Liver (tissue), 3 donors: Measurements from ENCODE around the gene ILKAP.

ENCODE experiments used
- RAD21 ChIP-seq, 2 donors: IDR thresholded peaks; 2 replicates each; pipeline ENCODE4 v1.6.1; 2016; ENCODE audit warnings: antibody characterized with exemption in 2 of 2, mild to moderate bottlenecking in 2 of 2
- RXRA ChIP-seq, 2 donors: IDR thresholded peaks; 2 replicates each; pipeline ENCODE4 v1.6.1; 2017 to 2018; ENCODE audit warnings: antibody characterized with exemption in 2 of 2, mild to moderate bottlenecking in 1 of 2
- SP1 ChIP-seq: IDR thresholded peaks from 2 replicates; pipeline ENCODE4 v1.6.1; 2018; ENCODE audit warnings: antibody characterized with exemption, mild to moderate bottlenecking
- TAF1 ChIP-seq: conservative IDR thresholded peaks from 2 replicates; pipeline ENCODE4 v1.6.1; 2016; ENCODE audit warnings: antibody characterized with exemption, mild to moderate bottlenecking
- TF ChIP-seq, protein P1 (sequence below): fragments of 150-350 bp; IDR thresholded peaks from 2 replicates; pipeline ENCODE4 v1.5.1; 2017; ENCODE audit warnings: improper control_type of control experiment, low read depth, low read length; ENCODE audit not compliant: missing input control
- donor health status: healthy.
- donor health status: healthy.

DNA sequence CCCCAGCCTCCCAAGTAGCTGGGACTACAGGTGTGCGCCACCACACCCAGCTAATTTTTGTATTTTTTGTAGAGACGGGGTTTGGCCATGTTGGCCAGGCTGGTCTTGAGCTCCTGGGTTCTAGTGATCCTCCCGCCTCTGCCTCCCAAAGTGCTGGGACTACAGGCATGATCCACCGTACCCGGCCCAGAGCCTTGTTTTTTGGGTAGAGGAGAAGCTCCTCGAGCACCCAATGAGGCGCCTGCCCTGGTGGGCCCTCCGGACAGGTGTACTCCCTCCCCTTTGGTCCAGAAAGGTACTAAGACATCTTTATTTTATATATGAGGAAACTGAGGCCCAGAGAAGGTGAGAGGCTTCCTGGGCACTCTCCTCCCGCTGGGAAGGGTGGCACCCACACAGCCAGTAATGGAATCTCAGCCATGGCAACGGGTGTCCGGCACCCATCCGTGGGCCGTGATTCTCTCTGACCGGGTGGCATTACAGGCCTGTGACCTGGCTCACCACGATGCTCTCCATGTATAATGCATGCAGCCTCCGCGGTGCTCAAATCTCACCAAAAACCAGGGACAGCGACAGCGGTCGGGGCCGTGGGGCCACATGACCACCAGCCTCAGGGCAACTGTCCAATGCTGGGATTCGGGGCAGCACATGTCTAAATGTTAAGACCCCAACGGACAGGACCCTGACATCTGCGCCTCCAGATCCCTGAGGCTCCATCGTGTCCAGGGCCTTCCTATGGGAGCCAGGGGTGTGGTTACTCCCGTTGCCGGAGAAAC is 81.8 kb downstream of the ILKAP start:
- TF ChIP-seq TAF1: no peak
- TF ChIP-seq, protein P1, sequence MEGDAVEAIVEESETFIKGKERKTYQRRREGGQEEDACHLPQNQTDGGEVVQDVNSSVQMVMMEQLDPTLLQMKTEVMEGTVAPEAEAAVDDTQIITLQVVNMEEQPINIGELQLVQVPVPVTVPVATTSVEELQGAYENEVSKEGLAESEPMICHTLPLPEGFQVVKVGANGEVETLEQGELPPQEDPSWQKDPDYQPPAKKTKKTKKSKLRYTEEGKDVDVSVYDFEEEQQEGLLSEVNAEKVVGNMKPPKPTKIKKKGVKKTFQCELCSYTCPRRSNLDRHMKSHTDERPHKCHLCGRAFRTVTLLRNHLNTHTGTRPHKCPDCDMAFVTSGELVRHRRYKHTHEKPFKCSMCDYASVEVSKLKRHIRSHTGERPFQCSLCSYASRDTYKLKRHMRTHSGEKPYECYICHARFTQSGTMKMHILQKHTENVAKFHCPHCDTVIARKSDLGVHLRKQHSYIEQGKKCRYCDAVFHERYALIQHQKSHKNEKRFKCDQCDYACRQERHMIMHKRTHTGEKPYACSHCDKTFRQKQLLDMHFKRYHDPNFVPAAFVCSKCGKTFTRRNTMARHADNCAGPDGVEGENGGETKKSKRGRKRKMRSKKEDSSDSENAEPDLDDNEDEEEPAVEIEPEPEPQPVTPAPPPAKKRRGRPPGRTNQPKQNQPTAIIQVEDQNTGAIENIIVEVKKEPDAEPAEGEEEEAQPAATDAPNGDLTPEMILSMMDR: no peak
- TF ChIP-seq RAD21 (IDR thresholded peaks at IDR 0.05): no peak
- no peak for TF ChIP-seq SP1
- no peak for TF ChIP-seq RXRA (IDR thresholded peaks at IDR 0.05)
